ENCODE measurements around the gene CAPN10. TPM values are rescaled to one million over a fixed set of nuclear protein-coding genes. Genes with fewer than 3 reads are reported as not detected.

CAPN10 gene
- total and polyA plus RNA-seq, 5 experiments from 2014 or later: 6.7 to 93.2 (median 21.4) TPM

DNA sequence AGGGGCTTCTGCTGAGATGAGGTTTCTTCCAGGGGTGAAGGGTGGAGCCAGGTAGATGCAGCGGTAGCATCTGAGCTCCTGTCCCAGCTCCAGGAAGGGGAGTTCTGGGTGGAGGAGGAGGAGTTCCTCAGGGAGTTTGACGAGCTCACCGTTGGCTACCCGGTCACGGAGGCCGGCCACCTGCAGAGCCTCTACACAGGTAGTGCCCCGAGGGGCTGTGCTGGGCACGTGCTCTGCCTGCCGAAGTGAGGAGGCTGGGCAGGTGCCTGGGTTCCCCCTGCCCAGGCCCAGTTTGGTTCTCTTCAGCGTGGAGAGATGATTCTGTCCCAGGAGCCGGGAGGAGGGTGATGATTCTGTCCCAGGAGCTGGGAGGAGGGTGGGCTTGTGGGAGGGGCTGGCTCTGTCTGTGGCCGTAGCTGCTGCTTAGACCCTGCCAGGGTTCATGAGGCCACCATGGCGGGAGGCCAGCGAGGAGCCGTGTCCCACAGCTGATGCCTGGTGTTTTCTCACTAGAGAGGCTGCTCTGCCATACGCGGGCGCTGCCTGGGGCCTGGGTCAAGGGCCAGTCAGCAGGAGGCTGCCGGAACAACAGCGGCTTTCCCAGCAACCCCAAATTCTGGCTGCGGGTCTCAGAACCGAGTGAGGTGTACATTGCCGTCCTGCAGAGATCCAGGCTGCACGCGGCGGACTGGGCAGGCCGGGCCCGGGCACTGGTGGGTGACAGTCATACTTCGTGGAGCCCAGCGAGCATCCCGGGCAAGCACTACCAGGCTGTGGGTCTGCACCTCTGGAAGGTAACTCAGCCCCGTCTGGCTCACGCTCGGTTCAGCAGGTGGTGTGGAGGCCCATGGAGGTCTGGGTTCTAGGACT lies 8.2 kb downstream of the CAPN10 start:
- Mint-ChIP-seq H3K27me3 (no peaks in the 10 kb centered on the region), H3K4me3 (no peak overlapping the region), H3K9me3 (no peaks in the 10 kb centered on the region), H3K36me3 (peaks cover 0 to 27% (median 0%) of the 10 kb centered on the region in 3 donors), H3K4me1 (peaks cover 0 to 30% (median 5%) of the 10 kb centered on the region in 4 donors), H3K27ac (peak overlapping the region in 1 of 10 donors; percentile 38)
- DNase-seq (peak in 1 of 10 donors; percentile 60), ATAC-seq (no peak)
- POLR2A ChIA-PET: interaction anchor here (1.1 to 1.2 kb wide), 2 partner anchors 23 to 81 kb away, joined by 3 read pairs; no protein-coding TSS in a partner anchor

- H3K9me3 Mint-ChIP-seq: no peaks in the 10 kb centered on the region
- ATAC-seq (peak; percentile 50 to 68), DNase-seq (peak in 8 of 10 donors; percentile 13 to 69 (median 47))
- H3K36me3 Mint-ChIP-seq: peaks cover 0 to 28% (median 0%) of the 10 kb centered on the region in 3 donors
- H3K4me3 Mint-ChIP-seq: no peak overlapping the region
- POLR2A ChIA-PET: interaction anchor here (1.1 to 1.2 kb wide), 2 partner anchors 23 to 81 kb away, joined by 3 read pairs; no protein-coding TSS in a partner anchor
- H3K27ac Mint-ChIP-seq: peak overlapping the region in 4 of 10 donors; percentile 16 to 65 (median 52)
- no peaks in the 10 kb centered on the region for H3K27me3 Mint-ChIP-seq
- H3K4me1 Mint-ChIP-seq: peaks cover 0 to 25% (median 5%) of the 10 kb centered on the region in 4 donors
These were observed 9.0 kb downstream of the CAPN10 start for GRCh38 chr2:240595381-240596079.

GRCh38 chr2:240596080-240596460 lies 9.5 kb downstream of the CAPN10 start:
- Mint-ChIP-seq H3K9me3 (no peaks in the 10 kb centered on the region), H3K4me3 (no peak overlapping the region), H3K27ac (peak overlapping the region in 4 of 10 donors; percentile 16 to 65 (median 52)), H3K27me3 (no peaks in the 10 kb centered on the region), H3K36me3 (peaks cover 0 to 26% (median 0%) of the 10 kb centered on the region in 3 donors), H3K4me1 (peaks cover 0 to 22% (median 5%) of the 10 kb centered on the region in 4 donors)
- no peak for ATAC-seq
- POLR2A ChIA-PET: no interaction called here
- no peak for DNase-seq

- H3K9me3 Mint-ChIP-seq: no peaks in the 10 kb centered on the region
- H3K4me1 Mint-ChIP-seq: peaks cover 0 to 18% (median 2%) of the 10 kb centered on the region in 4 donors
- H3K36me3 Mint-ChIP-seq: peaks cover 0 to 21% (median 0%) of the 10 kb centered on the region in 3 donors
- ATAC-seq (no peak), DNase-seq (peak in 1 of 10 donors; percentile 53)
- H3K27ac Mint-ChIP-seq: no peak overlapping the region
- POLR2A ChIA-PET: no interaction called here
- no peaks in the 10 kb centered on the region for H3K27me3 Mint-ChIP-seq
- no peak overlapping the region for H3K4me3 Mint-ChIP-seq
These were observed 10.0 kb downstream of the CAPN10 start for GRCh38 chr2:240596491-240596931.

DNA sequence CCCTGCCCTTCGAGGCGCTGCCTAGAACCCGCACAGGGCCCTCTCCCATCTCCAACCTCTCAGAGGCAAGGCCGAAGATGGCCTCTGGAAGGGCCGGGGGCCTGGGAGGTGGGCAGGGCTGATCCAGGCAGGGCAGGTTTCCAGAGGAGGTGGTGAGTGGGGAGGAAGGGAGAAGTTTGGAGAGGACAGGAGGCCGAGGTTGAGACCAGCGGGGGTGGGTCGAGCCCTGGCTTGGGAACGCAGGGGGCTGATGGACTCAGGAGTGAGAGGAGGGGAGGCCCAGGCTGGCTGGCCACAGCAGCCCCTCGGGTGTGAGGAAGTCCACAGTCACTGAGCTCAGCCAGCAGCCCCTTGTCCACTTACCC lies 10.5 kb downstream of the CAPN10 start:
- POLR2A ChIA-PET: no interaction called here
- Mint-ChIP-seq H3K27me3 (no peaks in the 10 kb centered on the region), H3K36me3 (peaks cover 0 to 18% (median 0%) of the 10 kb centered on the region in 3 donors), H3K4me1 (peaks cover 0 to 17% (median under 1%) of the 10 kb centered on the region in 4 donors), H3K27ac (no peak overlapping the region), H3K4me3 (no peak overlapping the region), H3K9me3 (no peaks in the 10 kb centered on the region)
- ATAC-seq (no peak), DNase-seq (peak in 1 of 10 donors; percentile 16)

DNA sequence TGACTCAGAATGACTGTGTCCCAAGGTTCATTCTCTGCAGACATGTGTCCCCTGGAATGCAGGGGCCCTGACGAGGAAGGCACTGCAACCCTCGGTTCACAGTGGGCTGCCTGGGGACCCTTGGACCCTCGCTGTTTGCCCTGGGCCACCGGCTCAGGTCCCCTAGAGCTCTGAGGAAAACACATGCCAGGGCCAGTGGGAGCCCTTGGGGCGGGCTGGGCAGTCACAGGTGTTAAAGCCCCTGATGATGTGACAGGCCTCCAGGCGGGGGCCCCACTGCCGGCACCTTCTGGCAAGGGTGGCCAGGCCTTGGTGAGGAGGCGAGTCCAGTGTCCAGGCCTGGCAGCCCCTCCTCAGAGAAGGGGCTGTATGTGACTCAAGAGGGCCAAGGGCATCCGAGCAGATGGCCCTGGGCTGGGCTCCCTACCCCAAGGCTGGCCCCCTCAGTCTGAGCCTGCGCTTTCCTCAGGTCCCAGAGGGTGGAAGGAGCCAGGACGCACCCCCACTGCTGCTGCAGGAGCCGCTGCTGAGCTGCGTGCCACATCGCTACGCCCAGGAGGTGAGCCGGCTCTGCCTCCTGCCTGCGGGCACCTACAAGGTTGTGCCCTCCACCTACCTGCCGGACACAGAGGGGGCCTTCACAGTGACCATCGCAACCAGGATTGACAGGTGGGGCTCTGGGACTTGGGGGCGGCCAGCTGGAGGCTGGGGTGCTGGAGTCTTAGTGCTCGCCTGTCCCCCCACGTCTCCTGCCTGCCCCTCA lies 11.1 kb downstream of the CAPN10 start:
- H3K4me1 Mint-ChIP-seq: peaks cover 0 to 13% (median under 1%) of the 10 kb centered on the region in 4 donors
- H3K27me3 Mint-ChIP-seq: no peaks in the 10 kb centered on the region
- ATAC-seq (no peak), DNase-seq (peak in 1 of 10 donors; percentile 30)
- POLR2A ChIA-PET: no interaction called here
- no peak overlapping the region for H3K27ac Mint-ChIP-seq
- H3K36me3 Mint-ChIP-seq: peaks cover 0 to 16% (median 0%) of the 10 kb centered on the region in 3 donors
- H3K4me3 Mint-ChIP-seq: no peak overlapping the region
- H3K9me3 Mint-ChIP-seq: no peaks in the 10 kb centered on the region

- no peak overlapping the region for H3K4me3 Mint-ChIP-seq
- ATAC-seq: no peak
- H3K27me3 Mint-ChIP-seq: no peaks in the 10 kb centered on the region
- peaks cover 0 to 16% (median 0%) of the 10 kb centered on the region in 3 donors for H3K36me3 Mint-ChIP-seq
- DNase-seq: peak in 1 of 10 donors; percentile 59
- H3K27ac Mint-ChIP-seq: no peak overlapping the region
- H3K9me3 Mint-ChIP-seq: no peaks in the 10 kb centered on the region
- POLR2A ChIA-PET: no interaction called here
- H3K4me1 Mint-ChIP-seq: peaks cover 0 to 7% (median under 1%) of the 10 kb centered on the region in 4 donors
These were observed 11.9 kb downstream of the CAPN10 start for GRCh38 chr2:240598311-240598911.

DNA sequence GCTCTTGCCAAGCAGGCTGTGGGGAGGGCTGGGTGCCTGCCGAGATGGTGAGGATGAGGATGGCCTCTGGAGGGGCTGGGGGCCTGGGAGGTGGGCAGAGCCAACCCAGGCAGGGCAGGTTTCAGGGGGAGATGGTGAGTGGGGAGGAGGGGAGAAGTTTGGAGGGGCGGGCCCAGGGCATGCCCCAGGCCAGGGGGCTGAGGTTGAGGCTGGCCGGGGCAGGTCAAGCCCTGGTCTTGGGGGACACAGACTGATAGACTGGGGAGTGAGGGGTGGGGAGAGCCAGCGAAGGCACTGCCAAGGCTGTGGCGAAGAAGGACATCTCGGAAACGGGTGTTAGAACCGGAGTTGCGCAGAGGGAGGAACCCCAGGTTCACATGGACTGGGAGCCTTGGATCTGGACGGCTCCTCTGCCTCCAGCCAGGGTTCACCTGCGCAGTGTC lies 12.6 kb downstream of the CAPN10 start:
- H3K27me3 Mint-ChIP-seq: no peaks in the 10 kb centered on the region
- POLR2A ChIA-PET: no interaction called here
- H3K36me3 Mint-ChIP-seq: peaks cover 0 to 16% (median 0%) of the 10 kb centered on the region in 3 donors
- H3K27ac Mint-ChIP-seq: peak overlapping the region in 3 of 10 donors; percentile 33 to 88 (median 78)
- no peak overlapping the region for H3K4me3 Mint-ChIP-seq
- no peaks in the 10 kb centered on the region for H3K9me3 Mint-ChIP-seq
- ATAC-seq (no peak), DNase-seq (peak in 1 of 10 donors; percentile 46)
- peaks cover 0 to 7% (median under 1%) of the 10 kb centered on the region in 4 donors for H3K4me1 Mint-ChIP-seq

DNA sequence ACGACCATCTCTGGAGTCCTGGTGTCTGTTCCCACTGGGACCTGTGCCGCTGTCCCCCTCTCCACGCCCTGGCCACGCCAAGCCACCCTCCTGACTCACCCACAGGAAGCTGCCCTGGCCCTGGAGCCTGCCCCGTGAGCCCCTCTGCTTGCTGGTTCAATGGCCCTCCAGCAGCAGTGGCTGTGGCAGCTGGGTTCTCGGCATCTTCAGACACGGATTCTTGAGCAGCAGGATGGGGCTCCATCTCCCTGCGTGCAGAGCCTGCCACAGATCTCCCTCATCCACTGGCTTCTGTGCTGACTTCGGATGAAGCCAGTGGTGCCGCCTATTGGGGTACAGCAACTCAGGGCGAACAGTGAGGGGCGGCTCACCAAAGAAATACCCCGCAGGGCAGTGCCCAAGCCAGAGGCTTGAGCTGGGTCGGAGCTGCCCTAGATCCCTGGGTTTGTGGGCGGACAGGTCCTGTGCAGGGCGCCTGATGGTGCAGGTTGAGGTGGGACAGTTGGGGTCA lies 14.0 kb downstream of the CAPN10 start:
- POLR2A ChIA-PET: no interaction called here
- Mint-ChIP-seq H3K27ac (peak overlapping the region in 2 of 10 donors; percentile 46 to 74), H3K27me3 (no peaks in the 10 kb centered on the region), H3K36me3 (peaks cover 0 to 16% (median 0%) of the 10 kb centered on the region in 3 donors), H3K9me3 (no peaks in the 10 kb centered on the region), H3K4me1 (peaks cover 2 to 8% (median 5%) of the 10 kb centered on the region in 4 donors), H3K4me3 (no peak overlapping the region)
- peak in 1 of 10 donors; percentile 59 for DNase-seq
- no peak for ATAC-seq

DNA sequence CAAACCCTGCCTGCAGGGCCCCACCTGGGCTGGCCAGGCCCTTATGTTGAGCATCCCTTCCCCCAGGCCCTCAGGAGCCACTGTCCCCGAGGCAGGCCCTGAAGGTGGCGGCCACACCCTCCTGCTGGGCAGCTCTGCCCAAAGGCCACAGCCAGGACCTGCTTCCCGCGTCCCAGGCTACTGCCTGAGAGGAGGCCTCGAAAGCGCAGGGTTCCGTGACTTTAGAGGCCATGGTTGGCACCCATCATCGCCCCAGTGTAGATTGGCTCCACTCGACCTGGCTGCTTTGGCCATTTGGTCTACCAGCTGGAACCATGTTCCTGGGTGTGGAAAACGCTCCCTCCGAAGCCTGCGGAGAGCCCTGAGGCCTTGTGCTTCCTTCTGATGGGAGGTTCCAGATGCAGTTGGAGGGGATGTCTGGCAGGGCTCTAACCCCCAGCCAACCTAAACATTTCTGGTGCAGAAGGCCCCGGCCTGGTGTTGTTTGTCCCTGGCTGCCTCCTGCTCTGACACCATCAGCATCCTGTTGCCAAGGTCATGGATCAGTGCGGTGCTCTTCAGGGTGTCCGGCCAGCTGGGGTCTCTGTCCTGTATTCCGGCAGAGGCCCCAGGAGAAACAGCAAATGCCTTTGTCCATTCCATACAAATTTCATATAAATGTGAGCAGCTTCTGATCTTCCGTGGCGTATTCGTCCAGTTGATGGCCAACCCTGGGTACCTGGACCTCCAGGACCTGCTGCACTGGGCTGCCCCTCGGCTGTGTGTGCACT lies 14.7 kb downstream of the CAPN10 start:
- DNase-seq (peak in 1 of 10 donors; percentile 56), ATAC-seq (no peak)
- peaks cover 0 to 12% (median 0%) of the 10 kb centered on the region in 3 donors for H3K36me3 Mint-ChIP-seq
- no peak overlapping the region for H3K4me3 Mint-ChIP-seq
- POLR2A ChIA-PET: no interaction called here
- peaks cover 2 to 6% (median 4%) of the 10 kb centered on the region in 4 donors for H3K4me1 Mint-ChIP-seq
- no peaks in the 10 kb centered on the region for H3K9me3 Mint-ChIP-seq
- peak overlapping the region in 4 of 10 donors; percentile 19 to 79 (median 56) for H3K27ac Mint-ChIP-seq
- H3K27me3 Mint-ChIP-seq: no peaks in the 10 kb centered on the region

DNA sequence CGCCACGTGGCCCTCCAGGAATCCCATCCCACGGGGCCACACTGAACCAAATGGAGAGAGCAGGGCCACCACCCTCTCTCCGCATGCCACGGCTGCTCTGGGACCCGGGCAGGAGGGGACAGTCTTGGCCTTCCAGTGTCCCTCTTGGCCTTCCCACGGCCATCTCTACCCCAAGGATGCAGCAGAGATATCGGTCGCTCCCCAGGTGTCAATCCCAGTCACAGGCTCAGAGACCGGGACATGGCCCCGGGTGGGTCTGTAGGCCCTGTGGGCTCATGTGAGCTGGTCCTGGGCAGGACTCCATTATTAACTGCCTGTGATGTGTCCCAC lies 15.3 kb downstream of the CAPN10 start:
- peaks cover 2 to 6% (median 4%) of the 10 kb centered on the region in 4 donors for H3K4me1 Mint-ChIP-seq
- DNase-seq (peak in 1 of 10 donors; percentile 18), ATAC-seq (no peak)
- no peaks in the 10 kb centered on the region for H3K27me3 Mint-ChIP-seq
- no peak overlapping the region for H3K4me3 Mint-ChIP-seq
- POLR2A ChIA-PET: no interaction called here
- peak overlapping the region in 3 of 10 donors; percentile 19 to 79 (median 41) for H3K27ac Mint-ChIP-seq
- peaks cover 0 to 13% (median 0%) of the 10 kb centered on the region in 3 donors for H3K36me3 Mint-ChIP-seq
- H3K9me3 Mint-ChIP-seq: no peaks in the 10 kb centered on the region

Measured in naive thymus-derived CD8-positive, alpha-beta T cell (primary cell).